HG02759 (cell line): ENCODE data around the gene GIMAP5.
"Not testable (repeated sequence)": the region's sequence is repeated elsewhere in the genome, so short reads cannot be mapped to it uniquely, and the experiment has no call there.

Experiments
- ATAC-seq: cut with Tn5 transposase; IDR thresholded peaks from one replicate; pipeline ENCODE4 v1.9.1; 2021; ENCODE audit warnings: mild to moderate bottlenecking, moderate library complexity; ENCODE audit not compliant: unreplicated experiment

Gene GIMAP5

GRCh38 chr7:150766334-150766709 is 29.1 kb downstream of the GIMAP5 start:
- no peak for ATAC-seq

- ATAC-seq, result no peak
Measured at GRCh38 chr7:150769768-150770167, 32.5 kb downstream of the GIMAP5 start.

GRCh38 chr7:150774131-150774530 is 36.9 kb downstream of the GIMAP5 start:
- not testable (repeated sequence) for ATAC-seq

- no peak for ATAC-seq
Measured at GRCh38 chr7:150778014-150778737, 41.0 kb downstream of the GIMAP5 start.

GRCh38 chr7:150778738-150779301 is 41.6 kb downstream of the GIMAP5 start:
- no peak for ATAC-seq

DNA sequence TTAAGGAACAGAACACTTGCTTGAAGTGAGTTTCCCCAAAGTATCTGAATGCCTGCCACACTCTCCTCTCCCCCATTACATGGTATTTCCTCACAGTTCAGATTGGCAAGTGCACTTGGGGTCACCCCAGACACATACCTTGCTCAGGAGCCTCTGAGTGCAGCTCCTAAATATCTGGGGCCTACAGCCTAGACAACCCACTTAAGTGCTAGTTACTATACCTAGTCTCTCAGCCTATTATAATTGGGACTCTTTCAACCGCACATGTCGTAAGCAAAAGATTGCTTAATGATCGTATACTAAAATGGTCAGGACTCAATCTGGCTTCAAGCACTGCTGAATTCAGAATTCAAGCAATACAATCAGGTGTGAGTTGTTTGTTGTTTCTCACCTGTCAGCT is 43.1 kb downstream of the GIMAP5 start:
- no peak for ATAC-seq

- ATAC-seq, result no peak
Measured at GRCh38 chr7:150781103-150781502, 43.9 kb downstream of the GIMAP5 start.

DNA sequence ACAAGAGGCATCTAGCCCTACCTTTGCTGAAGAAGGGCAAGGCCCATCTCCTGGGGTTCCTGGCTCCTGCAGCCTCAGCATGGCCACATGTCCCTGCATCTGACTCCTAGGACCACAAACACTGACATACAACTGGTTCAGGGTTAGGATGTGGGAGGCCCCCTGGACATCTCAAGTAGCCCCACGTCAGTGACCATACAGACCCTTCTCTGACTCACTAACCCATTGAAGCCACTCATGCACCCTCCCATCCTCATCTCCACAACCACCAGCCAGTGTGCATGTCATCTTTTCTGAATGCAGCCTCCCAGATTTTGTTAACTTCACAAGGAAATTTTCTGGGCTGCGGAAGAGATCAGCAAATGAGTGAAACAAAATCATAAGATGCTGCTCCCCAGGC is 44.7 kb downstream of the GIMAP5 start:
- no peak for ATAC-seq

DNA sequence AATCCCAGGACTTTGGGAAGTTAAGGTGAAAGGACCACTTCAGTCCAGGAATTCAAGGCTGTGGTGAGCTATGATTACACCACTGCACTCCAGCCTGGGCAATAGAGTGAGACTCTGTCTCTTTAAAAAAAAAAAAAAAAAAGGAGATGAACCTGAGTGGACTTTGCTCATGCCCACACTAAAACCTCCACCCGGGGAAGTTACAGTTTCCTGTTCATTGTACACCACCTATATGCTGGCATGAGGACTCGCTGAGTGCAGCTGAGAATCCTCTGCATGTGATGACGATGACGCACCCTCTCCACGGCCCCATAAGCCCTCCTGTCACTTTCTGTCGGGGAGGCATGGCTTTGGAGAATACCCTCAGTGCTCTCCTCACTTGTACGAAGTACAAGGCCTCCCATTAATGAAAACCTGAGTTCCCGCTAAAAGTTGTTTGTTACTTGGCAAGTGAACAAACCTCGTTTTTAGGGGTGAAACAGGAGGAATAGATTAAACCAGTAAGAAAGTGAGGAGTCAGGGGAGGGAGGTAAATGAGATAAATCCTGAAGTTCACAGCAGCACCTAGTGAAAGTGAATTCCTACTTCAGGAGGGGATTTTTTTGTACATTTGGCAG is 47.0 kb downstream of the GIMAP5 start:
- ATAC-seq, result no peak

- no peak for ATAC-seq
Measured at GRCh38 chr7:150784954-150785353, 47.7 kb downstream of the GIMAP5 start.

DNA sequence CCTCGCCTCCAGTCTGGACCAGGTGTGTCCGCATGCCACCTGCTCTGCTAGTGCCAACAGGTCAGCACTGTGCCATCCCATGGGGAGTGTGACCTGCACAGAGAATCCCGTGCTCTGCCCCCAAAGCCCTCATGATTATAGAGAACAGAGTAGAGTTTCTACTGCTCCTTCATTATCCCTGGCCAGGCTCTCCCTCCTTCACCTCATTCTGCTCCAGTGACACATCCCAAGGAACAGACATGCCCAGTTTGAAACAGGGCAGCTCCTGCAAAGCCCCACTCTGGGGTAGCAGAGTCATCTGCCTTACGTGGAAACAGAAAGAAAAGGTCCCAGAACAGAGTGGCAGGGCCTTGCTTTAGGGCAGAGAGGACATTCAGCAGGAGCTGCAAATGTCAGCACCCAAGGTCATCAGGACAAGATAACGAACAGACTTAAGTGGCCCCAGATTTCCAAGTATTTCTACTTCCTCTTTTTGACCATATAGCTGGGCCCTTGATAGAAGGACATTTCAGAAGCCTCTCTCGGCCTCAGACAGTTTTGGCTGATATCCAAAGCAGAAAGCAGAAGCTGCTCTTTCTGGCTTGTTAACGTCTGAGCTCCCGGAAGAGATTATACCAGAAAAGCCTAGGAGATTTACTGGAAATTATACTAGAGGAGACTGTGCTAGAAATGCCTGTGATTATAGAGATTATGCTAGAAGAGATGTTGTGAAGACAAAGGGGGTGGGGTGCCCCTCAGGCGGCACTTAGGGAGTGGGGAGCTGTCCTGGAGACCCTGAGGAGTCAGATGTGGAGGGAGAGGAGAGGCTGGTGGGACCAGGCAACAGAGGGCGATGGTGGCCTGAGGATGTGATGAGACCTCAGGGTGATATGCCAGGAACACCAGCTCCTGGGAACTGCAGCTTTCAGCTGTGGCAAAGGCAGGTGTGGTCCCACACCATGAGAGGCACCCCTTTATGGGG is 50.4 kb downstream of the GIMAP5 start:
- peak; percentile 40 for ATAC-seq

GRCh38 chr7:150788474-150789269 is 51.5 kb downstream of the GIMAP5 start:
- ATAC-seq, result no peak

- no peak for ATAC-seq
Measured at GRCh38 chr7:150790416-150791075, 53.3 kb downstream of the GIMAP5 start.

DNA sequence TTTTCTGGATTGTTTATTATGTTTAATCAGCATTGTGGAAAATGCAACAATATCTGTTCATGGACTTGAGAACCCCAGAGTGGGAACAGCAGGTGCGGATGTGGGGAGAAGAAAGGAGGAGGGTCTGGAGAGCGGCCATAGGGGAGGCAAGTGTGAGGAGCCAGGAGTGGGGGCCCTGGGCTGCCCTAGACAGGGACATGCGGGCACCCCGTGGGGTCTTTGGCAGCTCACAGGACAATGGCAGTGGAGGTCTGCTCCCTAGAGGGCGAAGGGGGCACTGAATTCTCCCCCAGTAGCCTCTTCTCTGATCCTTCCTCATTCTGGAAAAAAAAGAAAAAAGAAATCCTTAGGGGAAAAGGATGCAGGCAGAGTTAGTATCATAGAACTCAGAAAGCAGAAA is 54.1 kb downstream of the GIMAP5 start:
- no peak for ATAC-seq

- no peak for ATAC-seq
Measured at GRCh38 chr7:150791746-150792452, 54.7 kb downstream of the GIMAP5 start.
